ENCODE data around the gene TCEA2. TPM values are rescaled to one million over a fixed set of nuclear protein-coding genes. Genes with fewer than 3 reads are reported as not detected.

The TCEA2 gene
- total and polyA plus RNA-seq, 2 donors from 2014 or later = 53.8 to 90.9 TPM

DNA sequence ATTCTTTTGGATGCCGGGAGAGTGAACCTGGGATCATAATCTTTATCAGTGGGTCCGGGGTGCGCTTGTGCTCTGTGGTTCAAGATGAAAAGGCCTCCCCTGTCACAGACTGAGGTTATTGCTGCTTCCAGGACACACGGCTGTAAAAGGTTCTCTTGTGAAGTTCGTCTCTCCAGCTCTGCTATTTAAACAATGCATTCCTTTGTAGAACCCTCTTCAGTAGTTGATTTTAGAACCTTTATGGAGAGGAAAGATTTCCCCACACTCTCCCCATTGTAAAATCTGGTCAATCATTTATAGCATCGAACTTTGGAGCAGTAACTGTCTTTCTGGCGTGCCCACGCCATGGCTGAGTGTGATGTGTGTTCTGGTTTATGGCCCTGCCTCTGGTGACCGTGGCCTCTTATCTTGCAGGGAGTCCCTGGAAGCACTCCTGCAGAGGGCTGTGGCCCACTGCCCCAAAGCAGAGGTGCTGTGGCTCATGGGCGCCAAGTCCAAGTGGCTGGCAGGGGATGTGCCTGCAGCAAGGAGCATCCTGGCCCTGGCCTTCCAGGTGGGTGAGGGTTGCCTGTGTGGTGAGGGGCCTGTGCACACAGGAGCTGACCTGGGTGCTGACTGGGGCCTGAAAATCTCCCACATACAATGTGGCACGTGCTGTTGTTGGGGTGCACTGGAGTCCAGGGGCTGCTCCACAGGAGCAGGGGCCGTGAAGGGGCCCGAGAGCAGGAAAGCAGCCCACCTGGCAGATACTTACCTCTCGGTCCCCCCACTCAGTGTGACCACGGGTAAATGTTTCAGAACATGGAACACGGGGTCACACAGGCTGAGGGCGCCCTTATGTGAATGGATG is 38.6 kb upstream of the TCEA2 start:
- Histone ChIP-seq H3K9ac (ENCODE audit: low read length in 3 of 3) (no peak overlapping the region), H3K27me3 (ENCODE audit: control insufficient read depth, insufficient read depth, low read length) (no peaks in the 10 kb centered on the region), H3K4me1 (ENCODE audit: control insufficient read depth in 2 of 3, insufficient read depth in 2 of 3, low read depth in 1 of 3, low read length in 3 of 3) (peaks cover 0 to 9% (median 2%) of the 10 kb centered on the region in 3 donors), H3K9me3 (ENCODE audit: control insufficient read depth in 2 of 3, insufficient read depth in 1 of 3, low read length in 3 of 3) (no peaks in the 10 kb centered on the region), H3K36me3 (ENCODE audit: control insufficient read depth in 2 of 3, insufficient read depth in 3 of 3, low read length in 3 of 3) (peaks cover 8 to 76% (median 48%) of the 10 kb centered on the region in 3 donors), H3K27ac (ENCODE audit: low read depth in 2 of 2, low read length in 2 of 2) (no peak overlapping the region), H3K4me3 (ENCODE audit: low read length in 3 of 3) (no peak overlapping the region)
- FAIRE-seq = no peak
- TF ChIP-seq CTCF (IDR thresholded peaks at IDR 0.05; ENCODE audit: borderline replicate concordance, extremely low read depth, insufficient read depth) = no peak
- no peak for DNase-seq
- intact Hi-C loops (cut with DNase I) = no loop called here

DNA sequence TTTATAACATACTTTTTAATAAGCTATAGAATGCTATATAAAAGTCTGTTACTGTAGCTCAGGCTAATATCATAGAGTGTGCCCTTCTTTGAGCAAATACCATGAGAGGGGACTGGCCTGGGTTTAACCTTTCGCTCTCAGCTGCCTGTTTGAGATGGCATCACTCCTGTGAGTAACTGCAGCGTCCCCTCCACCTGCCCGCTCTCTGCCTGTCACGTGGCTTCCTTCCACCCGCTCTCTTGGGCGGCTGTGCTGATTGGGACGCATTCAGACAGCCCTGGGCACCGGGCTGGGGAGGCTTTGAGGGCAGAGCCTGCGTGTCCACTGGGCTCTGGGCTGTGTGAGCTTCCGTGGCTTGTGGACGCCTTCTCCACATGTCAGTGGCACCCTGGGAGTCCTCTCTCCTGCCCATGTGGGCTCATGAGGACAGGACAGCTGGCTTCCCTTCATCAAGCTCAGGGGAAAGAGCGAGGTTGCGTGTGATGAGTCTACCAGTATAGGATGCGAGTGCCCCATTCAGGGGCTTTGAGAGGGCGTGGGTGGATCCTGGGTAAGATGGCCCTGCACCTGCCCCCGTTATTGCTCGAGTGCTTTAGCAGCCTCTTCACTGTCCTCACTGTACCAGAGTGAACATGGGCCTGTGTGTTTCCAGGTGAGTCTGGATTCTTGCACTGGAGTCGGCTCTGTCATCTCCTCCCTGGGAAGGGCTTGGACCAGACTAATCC is 37.7 kb upstream of the TCEA2 start:
- Histone ChIP-seq H3K36me3 (ENCODE audit: control insufficient read depth in 2 of 3, insufficient read depth in 3 of 3, low read length in 3 of 3) (peaks cover 6 to 75% (median 44%) of the 10 kb centered on the region in 3 donors), H3K9me3 (ENCODE audit: control insufficient read depth in 2 of 3, insufficient read depth in 1 of 3, low read length in 3 of 3) (no peaks in the 10 kb centered on the region), H3K4me3 (ENCODE audit: low read length in 3 of 3) (no peak overlapping the region), H3K9ac (ENCODE audit: low read length in 3 of 3) (no peak overlapping the region), H3K27ac (ENCODE audit: low read depth in 2 of 2, low read length in 2 of 2) (no peak overlapping the region), H3K4me1 (ENCODE audit: control insufficient read depth in 2 of 3, insufficient read depth in 2 of 3, low read depth in 1 of 3, low read length in 3 of 3) (peaks cover 0 to 9% (median 2%) of the 10 kb centered on the region in 3 donors), H3K27me3 (ENCODE audit: control insufficient read depth, insufficient read depth, low read length) (no peaks in the 10 kb centered on the region)
- DNase-seq = no peak
- no peak for TF ChIP-seq CTCF (IDR thresholded peaks at IDR 0.05; ENCODE audit: borderline replicate concordance, extremely low read depth, insufficient read depth)
- FAIRE-seq = no peak
- intact Hi-C loops (cut with DNase I) = no loop called here

GRCh38 chr20:64025826-64026412 is 37.1 kb upstream of the TCEA2 start:
- H3K4me1 ChIP-seq (ENCODE audit: control insufficient read depth in 2 of 3, insufficient read depth in 2 of 3, low read depth in 1 of 3, low read length in 3 of 3) = peaks cover 0 to 9% (median 2%) of the 10 kb centered on the region in 3 donors
- no peak for TF ChIP-seq CTCF (IDR thresholded peaks at IDR 0.05; ENCODE audit: borderline replicate concordance, extremely low read depth, insufficient read depth)
- intact Hi-C loops (cut with DNase I) = no loop called here
- H3K9me3 ChIP-seq (ENCODE audit: control insufficient read depth in 2 of 3, insufficient read depth in 1 of 3, low read length in 3 of 3) = no peaks in the 10 kb centered on the region
- no peak for FAIRE-seq
- DNase-seq = no peak
- no peak overlapping the region for H3K9ac ChIP-seq (ENCODE audit: low read length in 3 of 3)
- H3K27me3 ChIP-seq (ENCODE audit: control insufficient read depth, insufficient read depth, low read length) = no peaks in the 10 kb centered on the region
- H3K27ac ChIP-seq (ENCODE audit: low read depth in 2 of 2, low read length in 2 of 2) = no peak overlapping the region
- peaks cover 6 to 78% (median 47%) of the 10 kb centered on the region in 3 donors for H3K36me3 ChIP-seq (ENCODE audit: control insufficient read depth in 2 of 3, insufficient read depth in 3 of 3, low read length in 3 of 3)
- H3K4me3 ChIP-seq (ENCODE audit: low read length in 3 of 3) = no peak overlapping the region

Measured in kidney (tissue), 14 donors.